VCaP (cell line): ENCODE results near the gene RPS5.

Experiments
- H3K27ac ChIP-seq: fragments of 450-650 bp; 2 replicates; pipeline ENCODE4 v1.5.1; 2017
- CTCF ChIP-seq: fragments of 450-650 bp; conservative IDR thresholded peaks from 2 replicates; pipeline ENCODE4 v1.5.1; 2017; ENCODE audit warnings: mild to moderate bottlenecking, moderate library complexity

The RPS5 gene

GRCh38 chr19:58386576-58387337 is at the start of gene RPS5:
Gene RPS5, plus strand, starts transcription at chr19:58387269. Its CDS starts 869 bp downstream, at chr19:58388138.
- TF ChIP-seq CTCF: no peak
- H3K27ac ChIP-seq: peak within 1 kb of the TSS; percentile 100

- H3K27ac ChIP-seq: no peak overlapping the region
- no peak for TF ChIP-seq CTCF
Observed at GRCh38 chr19:58338336-58338735, 48.7 kb upstream of the RPS5 start.

- no peak overlapping the region for H3K27ac ChIP-seq
- TF ChIP-seq CTCF: peak; percentile 19; the same call in 1 of the 2 replicates
Observed at GRCh38 chr19:58338825-58339558, 48.1 kb upstream of the RPS5 start.

GRCh38 chr19:58345558-58345957 is 41.5 kb upstream of the RPS5 start:
- no peak for TF ChIP-seq CTCF
- H3K27ac ChIP-seq: no peak overlapping the region

- H3K27ac ChIP-seq: peak overlapping the region; percentile 47; the same call in 1 of the 2 replicates
- TF ChIP-seq CTCF: no peak
Observed at GRCh38 chr19:58346961-58347929, 39.8 kb upstream of the RPS5 start.

GRCh38 chr19:58348080-58348479 is 39.0 kb upstream of the RPS5 start:
- H3K27ac ChIP-seq: peak overlapping the region; percentile 47; the same call in 1 of the 2 replicates

- no peak for TF ChIP-seq CTCF
- no peak overlapping the region for H3K27ac ChIP-seq
Observed at GRCh38 chr19:58349590-58349989, 37.5 kb upstream of the RPS5 start.
